Stimulated activated CD4-positive, alpha-beta T cell treated with anti-CD3 and anti-CD28 coated beads, Interleukin-4, amount 100 ng/mL, for 4 hours (primary cell): ENCODE results near the gene CHRNA4.

Source experiments
- DNase-seq, 2 experiments: peaks; one replicate each; pipeline ENCODE4 v3.0.0-alpha.2; 2020

The CHRNA4 gene

GRCh38 chr20:63331741-63332400 is 29.3 kb downstream of the CHRNA4 start:
- DNase-seq: no peak

- DNase-seq: no peak
Measured at GRCh38 chr20:63330940-63331339, 30.2 kb downstream of the CHRNA4 start.

DNA sequence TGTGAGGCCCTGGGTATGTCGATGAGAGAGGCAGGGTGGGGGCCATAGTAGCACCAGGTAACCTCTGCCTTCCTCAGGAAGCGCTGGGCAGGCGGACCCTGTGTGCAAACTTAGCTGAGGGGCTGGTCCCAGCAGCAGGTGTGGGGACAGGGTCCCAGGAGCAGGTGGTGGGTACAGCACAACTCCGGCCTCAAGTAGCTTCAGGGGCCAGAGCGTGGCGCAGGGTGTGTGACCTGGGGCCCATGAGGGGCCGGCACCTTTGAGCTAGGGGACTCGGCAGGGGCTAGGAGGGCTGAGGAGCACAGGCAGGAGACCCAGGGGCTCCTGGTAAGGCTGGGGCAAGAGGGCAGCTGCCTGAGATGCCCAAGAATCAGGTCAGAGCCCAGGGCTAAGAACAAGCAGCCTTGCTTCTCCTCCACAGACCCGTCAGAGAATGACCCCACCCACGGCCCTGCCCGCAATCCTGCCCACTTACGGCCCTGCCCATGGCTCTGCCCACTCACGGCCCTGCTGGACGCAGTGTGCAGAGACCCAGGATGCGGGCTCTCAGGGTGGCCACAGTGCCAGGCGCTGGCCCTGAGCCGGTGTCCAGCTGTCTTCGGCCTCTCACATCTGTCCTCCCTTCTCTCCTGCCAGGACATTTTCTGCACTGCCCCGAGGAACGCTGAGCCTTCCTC is 30.9 kb downstream of the CHRNA4 start:
- no peak for DNase-seq

DNA sequence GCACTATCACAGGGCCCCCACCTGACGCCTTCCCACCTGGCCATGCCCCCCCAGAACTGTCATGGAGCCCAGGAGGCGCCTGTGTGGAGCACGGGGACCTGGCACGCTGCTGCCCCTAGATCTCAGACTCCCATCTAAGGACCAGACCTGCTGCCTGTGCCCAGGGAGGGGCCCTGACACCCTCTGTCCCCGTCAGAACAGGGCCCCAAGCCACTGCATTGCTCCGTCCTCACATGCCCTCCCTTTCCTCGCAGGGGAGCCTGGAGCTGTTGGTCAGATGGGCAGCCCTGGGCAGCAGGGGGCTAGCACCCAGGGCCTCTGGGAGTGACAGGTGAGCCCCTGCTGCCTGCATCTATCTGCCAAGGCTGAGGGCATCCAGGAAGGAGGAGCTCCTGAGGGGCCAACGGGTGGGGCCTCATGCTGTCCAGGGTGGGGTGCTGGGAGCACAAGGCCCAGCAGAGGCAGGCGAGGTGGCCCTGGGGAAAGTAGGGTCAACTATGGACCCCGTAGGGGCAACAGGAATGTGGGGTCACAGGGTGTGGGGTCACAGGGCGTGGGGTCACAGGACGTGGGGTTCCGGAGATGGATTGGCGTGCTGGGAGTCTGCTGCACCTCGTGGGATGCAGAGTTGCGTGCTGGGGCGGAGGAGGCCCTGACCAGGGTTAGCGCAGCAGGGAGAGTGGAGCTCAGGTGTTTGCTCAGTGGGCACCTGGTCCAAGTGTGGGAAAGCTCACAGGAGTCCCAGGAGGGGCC is 31.6 kb downstream of the CHRNA4 start:
- no peak for DNase-seq

GRCh38 chr20:63328718-63329275 is 32.4 kb downstream of the CHRNA4 start:
- DNase-seq: no peak

GRCh38 chr20:63328026-63328700 is 33.0 kb downstream of the CHRNA4 start:
- no peak for DNase-seq

- no peak for DNase-seq
Measured at GRCh38 chr20:63327231-63327745, 33.9 kb downstream of the CHRNA4 start.

DNA sequence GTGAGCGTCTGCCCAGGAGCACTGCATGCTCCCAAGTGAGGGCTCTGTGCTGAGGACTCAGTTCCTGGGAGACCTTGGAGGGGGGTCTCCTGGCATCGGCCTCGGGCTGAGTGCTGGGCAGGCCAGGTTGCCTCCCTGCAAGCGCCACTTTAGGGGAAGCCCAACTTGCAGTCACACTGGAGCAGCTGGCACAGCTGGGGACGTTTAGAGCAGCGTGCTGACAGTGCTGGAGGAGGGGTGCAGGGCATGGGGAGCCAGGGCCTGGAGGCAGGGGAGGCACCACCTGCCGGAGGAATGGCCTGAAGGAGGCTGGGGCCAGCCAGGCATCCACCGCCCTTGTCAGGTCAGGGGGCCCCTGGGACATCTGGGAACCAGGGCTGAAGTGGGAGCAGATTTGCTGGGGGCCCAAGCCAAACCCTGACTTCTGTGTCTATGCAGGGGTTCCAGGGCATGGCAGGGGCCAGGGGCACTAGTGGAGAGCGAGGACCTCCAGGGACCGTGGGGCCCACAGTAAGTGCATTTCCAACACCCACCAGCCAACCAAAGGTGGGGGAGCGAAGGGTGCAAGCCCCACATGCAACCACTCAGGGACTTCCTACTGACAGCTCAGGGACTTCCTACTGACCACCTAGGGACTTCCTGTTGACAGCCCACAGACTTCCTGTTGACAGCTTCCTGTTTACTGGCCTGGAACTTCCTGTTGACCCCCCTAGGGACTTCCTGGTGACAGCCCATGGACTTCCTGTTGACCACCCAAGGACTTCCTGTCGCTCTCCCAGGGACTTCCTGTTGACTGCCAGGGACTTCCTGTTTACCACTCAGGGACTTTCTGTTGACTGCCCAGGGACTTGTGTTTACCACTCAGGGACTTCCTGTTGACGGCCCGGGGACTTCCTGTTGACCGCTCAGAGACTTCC is 34.6 kb downstream of the CHRNA4 start:
- no peak for DNase-seq

DNA sequence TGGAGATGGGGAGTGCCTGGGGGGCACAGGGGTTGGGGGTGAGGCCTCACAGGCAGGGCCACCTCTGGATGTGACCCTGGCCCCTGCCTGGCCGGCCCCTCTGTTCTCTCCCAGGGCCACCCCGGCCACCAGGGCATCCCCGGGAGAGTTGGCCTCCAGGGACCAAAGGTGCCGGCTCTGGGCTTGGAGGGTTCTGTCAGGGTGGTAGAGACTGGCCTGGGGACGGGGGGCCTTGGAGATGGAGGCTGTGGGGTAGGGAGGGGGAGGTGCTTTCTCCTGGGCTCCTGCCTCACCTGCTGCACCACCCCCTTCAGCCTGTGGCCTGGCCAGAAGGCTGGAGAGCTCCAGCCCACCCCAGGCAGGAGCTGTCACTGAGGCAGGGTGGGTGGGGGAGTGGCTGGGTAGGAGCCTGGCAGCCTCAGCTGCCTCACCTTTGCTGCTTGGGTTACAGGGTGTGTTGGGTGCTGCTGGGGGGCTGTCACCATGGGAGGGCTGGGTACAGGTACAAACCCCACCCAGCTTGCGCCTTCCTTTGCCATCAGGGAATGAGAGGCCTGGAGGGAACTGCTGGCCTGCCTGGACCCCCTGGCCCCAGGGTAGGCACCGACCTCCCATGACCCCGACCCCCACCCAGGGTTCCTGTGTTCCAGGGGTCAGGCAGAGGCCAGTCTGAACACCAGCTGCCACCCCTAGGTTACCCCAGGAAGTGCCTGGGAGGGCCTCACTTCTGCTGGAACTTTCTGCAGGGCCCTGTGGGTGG is 35.4 kb downstream of the CHRNA4 start:
- DNase-seq: no peak

DNA sequence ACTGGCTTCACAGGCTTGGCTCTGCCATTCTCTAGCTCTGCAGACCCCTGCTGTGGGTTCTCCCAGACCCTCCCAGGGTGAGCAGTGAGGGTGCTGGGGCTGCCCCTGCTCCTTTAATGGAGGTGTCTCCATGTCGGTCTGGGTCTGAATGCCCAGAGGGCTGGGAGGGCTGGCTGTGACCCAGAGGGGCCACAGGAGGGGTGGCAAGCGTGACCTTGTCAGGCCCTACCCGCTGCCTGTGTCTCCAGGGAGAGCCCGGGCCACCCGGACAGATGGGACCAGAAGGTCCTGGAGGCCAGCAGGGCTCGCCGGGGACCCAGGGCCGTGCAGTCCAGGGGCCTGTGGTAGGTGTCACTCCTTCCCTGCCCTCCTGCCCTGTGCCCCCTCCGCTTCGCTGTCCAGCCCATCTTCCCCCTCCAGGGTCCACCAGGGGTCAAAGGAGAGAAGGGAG is 36.1 kb downstream of the CHRNA4 start:
- DNase-seq: no peak

- DNase-seq: no peak
Measured at GRCh38 chr20:63323357-63323981, 37.7 kb downstream of the CHRNA4 start.

- DNase-seq: no peak
Measured at GRCh38 chr20:63322933-63323273, 38.2 kb downstream of the CHRNA4 start.

- DNase-seq: no peak
Measured at GRCh38 chr20:63322146-63322932, 38.8 kb downstream of the CHRNA4 start.

DNA sequence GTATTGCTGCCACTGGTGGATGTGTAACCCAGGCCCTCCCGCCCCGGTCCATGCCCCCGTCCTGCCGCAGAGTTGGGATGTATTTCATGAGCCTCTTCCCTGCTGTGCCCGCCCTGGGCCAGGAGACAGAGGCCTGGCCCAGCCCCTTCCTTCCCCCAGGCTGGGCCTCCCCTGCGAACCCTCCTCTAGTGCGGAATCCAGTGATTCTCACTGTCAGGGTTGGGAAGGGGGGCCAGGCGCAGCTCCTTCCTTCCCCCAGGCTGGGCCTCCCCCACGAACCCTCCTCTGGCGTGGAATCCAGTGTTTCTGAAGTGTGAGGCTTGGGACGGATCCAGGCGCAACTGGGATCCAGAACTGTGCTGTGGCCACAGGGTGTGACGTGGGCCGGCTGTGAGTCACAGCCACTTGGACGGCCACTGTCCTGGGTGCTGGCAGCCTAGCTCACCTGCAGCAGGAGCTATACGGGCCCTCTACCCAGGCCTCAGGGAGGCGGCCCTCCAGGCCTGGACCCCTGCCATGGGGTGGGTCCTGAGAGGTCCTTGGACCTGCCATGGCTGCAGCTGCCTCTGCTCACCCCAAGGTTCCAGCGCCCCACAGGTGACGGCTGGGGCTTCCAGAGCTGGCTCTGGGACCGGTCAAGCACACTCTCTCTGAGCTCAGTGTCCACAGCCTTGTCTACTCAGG is 39.9 kb downstream of the CHRNA4 start:
- no peak for DNase-seq

DNA sequence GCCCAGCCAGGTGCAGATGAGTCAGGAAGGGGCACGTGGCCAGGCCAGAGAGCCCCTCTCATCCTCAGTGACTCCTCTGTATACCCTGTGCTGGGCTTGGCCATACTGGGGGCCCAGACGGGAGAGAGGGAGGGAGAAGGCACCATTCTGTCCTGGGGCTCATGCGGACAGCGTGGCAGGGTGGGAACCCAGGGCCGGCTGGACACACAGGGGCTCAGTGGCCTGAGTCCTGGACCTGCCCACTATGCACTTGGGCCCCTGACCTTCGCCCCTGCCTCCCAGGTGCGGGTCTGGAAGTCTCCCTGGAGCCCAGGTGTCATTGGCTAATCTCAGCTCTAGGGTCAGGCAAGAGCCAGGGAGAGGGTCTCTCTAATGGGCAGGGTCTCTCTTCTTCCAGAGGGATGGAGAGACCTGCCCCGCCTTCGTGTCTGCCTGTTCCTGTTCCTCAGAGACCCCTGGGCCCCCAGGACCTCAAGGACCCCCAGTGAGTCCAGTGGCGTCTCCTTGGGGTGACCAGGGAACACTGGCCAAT is 40.5 kb downstream of the CHRNA4 start:
- no peak for DNase-seq

- DNase-seq: no peak
Measured at GRCh38 chr20:63320041-63320511, 41.1 kb downstream of the CHRNA4 start.

GRCh38 chr20:63319164-63320040 is 41.7 kb downstream of the CHRNA4 start:
- DNase-seq: no peak
